Central memory CD8-positive, alpha-beta T cell (primary cell): Measurements from ENCODE around the gene TRMT2A.
"Not testable (repeated sequence)": the region's sequence is repeated elsewhere in the genome, so short reads cannot be mapped to it uniquely, and the experiment has no call there.

Experiments used
- ATAC-seq: fragments of 150-1000 bp; cut with Tn5 transposase; replicated peaks from 2 replicates; pipeline ENCODE4 v1.10.0; 2022; ENCODE audit warnings: mild to moderate bottlenecking, moderate FRiP score, moderate number of reproducible peaks; ENCODE audit not compliant: poor library complexity, severe bottlenecking; ENCODE audit errors: extremely low read depth
- DNase-seq, 2 donors: peaks; one replicate each; pipeline ENCODE4 v3.0.0; 2021; ENCODE audit warnings: low spot score in 2 of 2
- H3K27ac Mint-ChIP-seq: one replicate; pipeline ENCODE4 v1.8.0; 2022; ENCODE audit warnings: low read depth, mild to moderate bottlenecking, moderate library complexity, mixed read lengths
- H3K27me3 Mint-ChIP-seq: one replicate; pipeline ENCODE4 v1.8.0; 2022; ENCODE audit warnings: mixed read lengths
- H3K36me3 Mint-ChIP-seq: one replicate; pipeline ENCODE4 v1.8.0; 2022; ENCODE audit warnings: mild to moderate bottlenecking, moderate library complexity, mixed read lengths; ENCODE audit not compliant: insufficient read depth
- H3K4me1 Mint-ChIP-seq: one replicate; pipeline ENCODE4 v1.8.0; 2022; ENCODE audit warnings: mixed read lengths
- H3K4me3 Mint-ChIP-seq: one replicate; pipeline ENCODE4 v1.8.0; 2022; ENCODE audit warnings: mild to moderate bottlenecking, moderate library complexity, mixed read lengths
- H3K9me3 Mint-ChIP-seq: one replicate; pipeline ENCODE4 v1.8.0; 2022; ENCODE audit warnings: mixed read lengths

Gene TRMT2A

DNA sequence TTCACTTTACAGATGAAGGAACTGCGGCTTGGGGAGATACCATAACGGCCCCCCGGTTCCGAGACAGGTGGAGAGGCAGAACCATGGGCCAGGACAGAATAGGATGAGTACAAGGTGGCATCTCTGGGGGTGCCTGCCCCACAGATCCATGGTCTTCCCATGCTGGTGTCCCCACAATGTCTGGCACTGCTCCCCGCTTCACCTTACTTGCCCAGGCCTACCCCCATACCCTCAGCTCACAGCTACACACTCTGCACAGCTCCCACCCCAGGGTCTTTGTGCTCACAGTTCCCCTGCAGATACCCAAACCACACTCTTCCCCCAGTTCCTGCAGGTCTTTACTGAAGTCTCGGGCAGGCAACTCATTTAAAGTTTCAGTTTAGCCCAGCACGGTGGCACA is 48.4 kb downstream of the TRMT2A start:
- Mint-ChIP-seq H3K27ac (peak overlapping the region; percentile 67), H3K36me3 (peaks cover 1% of the 10 kb centered on the region)
- no peak for ATAC-seq

DNA sequence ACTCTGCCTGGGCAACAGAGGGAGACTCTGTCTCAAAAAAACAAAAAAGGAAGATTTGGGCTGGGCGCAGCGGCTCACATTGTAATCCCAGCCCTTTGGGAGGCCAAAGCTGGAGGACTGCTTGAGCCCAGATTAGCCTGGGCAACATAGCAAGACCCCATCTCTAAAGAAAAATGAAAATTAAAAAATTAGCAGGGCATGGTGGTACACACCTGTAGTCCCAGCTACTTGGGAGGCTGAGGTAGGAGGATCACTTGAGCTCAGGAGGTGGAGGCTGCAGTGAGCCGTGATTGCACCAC is 49.7 kb downstream of the TRMT2A start:
- DNase-seq, H3K9me3 Mint-ChIP-seq, H3K4me1 Mint-ChIP-seq, ATAC-seq, H3K4me3 Mint-ChIP-seq, H3K36me3 Mint-ChIP-seq, H3K27me3 Mint-ChIP-seq: not testable (repeated sequence)
- peak overlapping the region; percentile 51 for H3K27ac Mint-ChIP-seq

More for the DNA sequence above, 48.4 kb downstream of the TRMT2A start:
- no peaks in the 10 kb centered on the region for H3K27me3 Mint-ChIP-seq
- H3K4me1 Mint-ChIP-seq, result no peaks in the 10 kb centered on the region
- H3K4me3 Mint-ChIP-seq, result no peak overlapping the region
- H3K9me3 Mint-ChIP-seq, result no peaks in the 10 kb centered on the region
- DNase-seq, result no peak

DNA sequence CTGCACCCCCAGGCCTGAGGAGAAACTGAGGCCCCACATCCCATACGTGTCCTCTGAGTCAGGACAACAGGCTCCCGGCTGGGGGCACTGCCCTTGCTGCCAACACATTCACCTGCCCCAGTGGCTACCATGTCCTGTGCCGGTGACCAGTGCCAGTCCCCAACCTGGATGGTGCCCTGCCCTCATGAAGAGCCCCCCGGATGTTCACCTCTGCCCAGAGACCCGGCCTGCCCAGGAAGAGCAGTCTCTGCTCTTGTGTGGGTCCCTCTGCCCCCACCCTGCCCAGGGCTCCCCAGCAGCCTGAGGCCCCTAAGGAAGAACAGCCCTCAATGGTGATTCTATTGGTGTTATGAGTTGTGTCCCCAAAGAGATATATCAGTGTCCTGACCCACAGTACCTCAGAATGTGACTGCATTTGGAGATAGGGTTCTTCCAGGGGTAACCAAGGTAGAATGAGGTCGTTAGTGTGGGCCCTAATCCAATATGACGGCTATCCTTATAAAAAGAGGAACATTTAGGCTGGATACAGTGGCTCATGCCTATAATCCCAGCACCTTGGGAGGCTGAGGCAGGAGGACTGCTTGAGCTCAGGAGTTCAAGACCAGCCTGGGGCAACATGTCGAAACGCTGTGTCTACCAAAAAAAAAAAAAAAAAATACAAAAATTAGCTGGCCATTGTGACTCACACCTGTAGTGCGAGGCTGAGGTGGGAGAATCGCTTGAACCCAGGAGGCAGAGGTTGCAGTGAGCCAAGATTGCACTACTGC is 50.2 kb downstream of the TRMT2A start:
- DNase-seq, result no peak
- no peaks in the 10 kb centered on the region for H3K9me3 Mint-ChIP-seq
- no peak overlapping the region for H3K4me3 Mint-ChIP-seq
- no peaks in the 10 kb centered on the region for H3K27me3 Mint-ChIP-seq
- peak overlapping the region; percentile 51 for H3K27ac Mint-ChIP-seq
- no peaks in the 10 kb centered on the region for H3K4me1 Mint-ChIP-seq
- no peak for ATAC-seq
- peaks cover 3% of the 10 kb centered on the region for H3K36me3 Mint-ChIP-seq

- H3K36me3 Mint-ChIP-seq, result peaks cover 5% of the 10 kb centered on the region
- H3K27me3 Mint-ChIP-seq, result no peaks in the 10 kb centered on the region
- no peaks in the 10 kb centered on the region for H3K4me1 Mint-ChIP-seq
- ATAC-seq (no peak), DNase-seq (no peak)
- no peak overlapping the region for H3K27ac Mint-ChIP-seq
- H3K9me3 Mint-ChIP-seq, result no peaks in the 10 kb centered on the region
- no peak overlapping the region for H3K4me3 Mint-ChIP-seq
These were observed 51.0 kb downstream of the TRMT2A start for GRCh38 chr22:20065896-20066616.

DNA sequence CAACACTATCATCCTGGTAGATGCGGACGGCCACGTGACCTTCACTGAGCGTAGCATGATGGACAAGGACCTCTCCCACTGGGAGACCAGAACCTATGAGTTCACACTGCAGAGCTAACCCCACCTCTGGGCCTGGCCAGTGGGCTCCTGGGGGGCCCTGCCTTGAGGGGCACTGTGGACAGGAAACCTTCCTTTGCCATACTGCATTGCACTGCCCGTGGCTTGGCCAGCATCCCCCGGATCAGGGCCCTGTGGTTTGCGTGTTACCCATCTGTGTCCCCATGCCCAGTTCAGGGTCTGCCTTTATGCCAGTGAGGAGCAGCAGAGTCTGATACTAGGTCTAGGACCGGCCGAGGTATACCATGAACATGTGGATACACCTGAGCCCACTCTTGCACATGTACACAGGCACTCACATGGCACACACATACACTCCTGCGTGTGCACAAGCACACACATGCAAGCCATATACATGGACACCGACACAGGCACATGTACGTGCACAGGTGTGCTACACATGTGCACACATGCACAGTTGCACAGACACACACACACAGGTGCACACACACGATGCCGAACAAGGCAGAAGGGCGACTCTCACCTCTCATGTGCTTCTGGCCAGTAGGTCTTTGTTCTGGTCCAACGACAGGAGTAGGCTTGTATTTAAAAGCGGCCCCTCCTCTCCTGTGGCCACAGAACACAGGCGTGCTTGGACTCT is 52.3 kb downstream of the TRMT2A start:
- Mint-ChIP-seq H3K9me3 (no peaks in the 10 kb centered on the region), H3K27me3 (no peaks in the 10 kb centered on the region), H3K4me3 (no peak overlapping the region), H3K4me1 (no peaks in the 10 kb centered on the region), H3K36me3 (peaks cover 5% of the 10 kb centered on the region), H3K27ac (no peak overlapping the region)
- DNase-seq (no peak), ATAC-seq (no peak)

DNA sequence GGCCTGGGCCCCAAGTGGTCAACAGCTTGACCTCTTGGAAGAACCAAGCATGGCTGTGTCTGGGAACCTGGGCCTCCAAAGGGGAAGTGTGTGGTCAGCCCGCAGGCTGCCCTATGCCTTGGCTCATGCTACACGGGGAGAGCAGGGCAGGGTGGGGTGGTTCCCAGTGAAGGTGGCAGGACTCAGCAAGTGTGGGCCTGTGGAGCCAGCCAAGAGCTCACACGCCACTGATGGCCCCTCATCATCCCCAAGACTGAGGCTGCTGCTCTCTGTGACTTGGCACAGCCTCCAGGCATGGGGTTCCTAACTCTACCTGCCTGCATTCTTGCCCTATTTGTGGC is 52.9 kb downstream of the TRMT2A start:
- Mint-ChIP-seq H3K27me3 (no peaks in the 10 kb centered on the region), H3K4me3 (no peak overlapping the region), H3K27ac (no peak overlapping the region), H3K9me3 (no peaks in the 10 kb centered on the region), H3K4me1 (peaks cover 4% of the 10 kb centered on the region), H3K36me3 (peaks cover 5% of the 10 kb centered on the region)
- DNase-seq (no peak), ATAC-seq (no peak)

GRCh38 chr22:20063271-20064139 is 53.5 kb downstream of the TRMT2A start:
- Mint-ChIP-seq H3K4me1 (peaks cover 10% of the 10 kb centered on the region), H3K36me3 (peaks cover 5% of the 10 kb centered on the region), H3K9me3 (no peaks in the 10 kb centered on the region), H3K27me3 (no peaks in the 10 kb centered on the region), H3K4me3 (no peak overlapping the region), H3K27ac (no peak overlapping the region)
- ATAC-seq (no peak), DNase-seq (no peak)

- H3K4me1 Mint-ChIP-seq, result peaks cover 17% of the 10 kb centered on the region
- H3K27me3 Mint-ChIP-seq, result no peaks in the 10 kb centered on the region
- peaks cover 10% of the 10 kb centered on the region for H3K36me3 Mint-ChIP-seq
- H3K4me3 Mint-ChIP-seq, result no peak overlapping the region
- ATAC-seq, result no peak
- H3K27ac Mint-ChIP-seq, result no peak overlapping the region
- DNase-seq, result no peak
- H3K9me3 Mint-ChIP-seq, result no peaks in the 10 kb centered on the region
These were observed 54.3 kb downstream of the TRMT2A start for GRCh38 chr22:20062766-20063083.

DNA sequence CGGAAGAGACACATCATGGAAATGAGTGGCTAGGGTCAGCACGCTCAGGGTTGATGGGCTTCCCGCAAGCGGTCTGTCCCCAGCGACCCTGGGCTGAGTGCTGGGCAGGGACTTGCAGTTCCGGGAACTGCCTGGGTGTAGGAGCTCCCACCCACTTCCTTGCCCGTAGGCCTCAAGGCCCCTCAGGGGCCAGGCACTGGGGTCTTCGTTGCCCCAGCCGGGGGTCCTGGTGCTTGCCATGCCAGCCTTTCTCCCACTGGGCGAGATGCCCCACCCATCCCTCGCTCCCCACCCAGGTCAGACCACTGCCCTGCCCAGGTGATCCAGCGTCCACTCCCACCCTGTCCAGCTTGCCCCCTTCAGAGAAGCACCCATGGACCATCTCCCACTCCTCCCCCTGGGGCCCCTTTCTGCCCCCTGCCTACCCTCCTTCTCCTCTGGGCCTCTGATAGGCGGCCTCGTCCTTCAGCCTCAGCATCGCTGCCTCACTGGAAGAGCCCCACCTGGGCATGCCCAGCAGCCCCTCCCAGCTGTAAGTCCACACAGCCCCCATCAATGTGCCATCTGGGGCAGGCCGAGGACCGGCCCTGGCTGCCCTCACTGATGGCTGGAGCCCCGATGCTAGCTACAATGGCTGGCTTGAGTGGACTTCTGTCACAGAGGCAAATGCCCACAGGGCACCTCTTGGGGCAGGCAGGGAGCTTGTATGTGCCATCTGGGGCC is 54.8 kb downstream of the TRMT2A start:
- DNase-seq (no peak), ATAC-seq (no peak)
- Mint-ChIP-seq H3K27me3 (no peaks in the 10 kb centered on the region), H3K9me3 (no peaks in the 10 kb centered on the region), H3K4me1 (peaks cover 17% of the 10 kb centered on the region), H3K36me3 (peaks cover 10% of the 10 kb centered on the region), H3K4me3 (no peak overlapping the region), H3K27ac (no peak overlapping the region)
